ENCODE data around the gene SCMH1.
"Not testable (repeated sequence)": the region's sequence is repeated elsewhere in the genome, so short reads cannot be mapped to it uniquely, and the experiment has no call there.

Gene SCMH1

GRCh38 chr1:41213341-41213740 is 28.8 kb downstream of the SCMH1 start:
- DNase-seq (ENCODE audit: low read depth in 3 of 3): no peak

- DNase-seq (ENCODE audit: low read depth in 3 of 3): not testable (repeated sequence)
Measured at GRCh38 chr1:41211608-41212007, 30.5 kb downstream of the SCMH1 start.

GRCh38 chr1:41207053-41207452 is 35.1 kb downstream of the SCMH1 start:
- DNase-seq (ENCODE audit: low read depth in 3 of 3): not testable (repeated sequence)

GRCh38 chr1:41200728-41201127 is 41.4 kb downstream of the SCMH1 start:
- DNase-seq (ENCODE audit: low read depth in 3 of 3): no peak

- no peak for DNase-seq (ENCODE audit: low read depth in 3 of 3)
Measured at GRCh38 chr1:41199375-41199774, 42.7 kb downstream of the SCMH1 start.

GRCh38 chr1:41192456-41193178 is 49.5 kb downstream of the SCMH1 start:
- no peak for DNase-seq (ENCODE audit: low read depth in 3 of 3)

- no peak for DNase-seq (ENCODE audit: low read depth in 3 of 3)
Measured at GRCh38 chr1:41184446-41184845, 57.7 kb downstream of the SCMH1 start.

- not testable (repeated sequence) for DNase-seq (ENCODE audit: low read depth in 3 of 3)
Measured at GRCh38 chr1:41178230-41178629, 63.9 kb downstream of the SCMH1 start.

GRCh38 chr1:41175546-41175945 is 66.6 kb downstream of the SCMH1 start:
- DNase-seq (ENCODE audit: low read depth in 3 of 3): no peak

- DNase-seq (ENCODE audit: low read depth in 3 of 3): no peak
Measured at GRCh38 chr1:41174170-41174569, 67.9 kb downstream of the SCMH1 start.

GRCh38 chr1:41173651-41174050 is 68.5 kb downstream of the SCMH1 start:
- DNase-seq (ENCODE audit: low read depth in 3 of 3): no peak

GRCh38 chr1:41171266-41171874 is 70.7 kb downstream of the SCMH1 start:
- no peak for DNase-seq (ENCODE audit: low read depth in 3 of 3)

- DNase-seq (ENCODE audit: low read depth in 3 of 3): no peak
Measured at GRCh38 chr1:41169799-41170180, 72.3 kb downstream of the SCMH1 start.

- DNase-seq (ENCODE audit: low read depth in 3 of 3): no peak
Measured at GRCh38 chr1:41169066-41169798, 72.9 kb downstream of the SCMH1 start.

- no peak for DNase-seq (ENCODE audit: low read depth in 3 of 3)
Measured at GRCh38 chr1:41167667-41168066, 74.4 kb downstream of the SCMH1 start.

GRCh38 chr1:41164727-41165126 is 77.4 kb downstream of the SCMH1 start:
- DNase-seq (ENCODE audit: low read depth in 3 of 3): no peak

GRCh38 chr1:41162441-41162840 is 79.7 kb downstream of the SCMH1 start:
- no peak for DNase-seq (ENCODE audit: low read depth in 3 of 3)

GRCh38 chr1:41161846-41162245 is 80.3 kb downstream of the SCMH1 start:
- DNase-seq (ENCODE audit: low read depth in 3 of 3): no peak

GRCh38 chr1:41160498-41161110 is 81.5 kb downstream of the SCMH1 start:
- no peak for DNase-seq (ENCODE audit: low read depth in 3 of 3)

- DNase-seq (ENCODE audit: low read depth in 3 of 3): no peak
Measured at GRCh38 chr1:41158966-41159365, 83.1 kb downstream of the SCMH1 start.

GRCh38 chr1:41158147-41158875 is 83.8 kb downstream of the SCMH1 start:
- no peak for DNase-seq (ENCODE audit: low read depth in 3 of 3)

- DNase-seq (ENCODE audit: low read depth in 3 of 3): no peak
Measured at GRCh38 chr1:41155105-41155504, 87.0 kb downstream of the SCMH1 start.
